Activated gamma-delta T cell treated with anti-CD3 and anti-CD28 coated beads, Interleukin-2, amount 50 U/mL, for 16 hours (primary cell): ENCODE data around the gene OGFOD2.
A peak's percentile ranks its signal among the peaks of the same experiment; 100 is the strongest.
"Not testable (repeated sequence)": the region's sequence is repeated elsewhere in the genome, so short reads cannot be mapped to it uniquely, and the experiment has no call there.

Experiments
- DNase-seq: peaks from one replicate; pipeline ENCODE4 v3.0.0-alpha.2; 2020; ENCODE audit warnings: low read depth

The OGFOD2 gene

GRCh38 chr12:122974892-122975789 lies at the start of gene OGFOD2:
Gene OGFOD2, plus strand, starts transcription at chr12:122975244. Its CDS starts 8 bp downstream, at chr12:122975252.
- peak; percentile 91 for DNase-seq

- DNase-seq = no peak
Observed at GRCh38 chr12:122927756-122928403, 47.2 kb upstream of the OGFOD2 start.

- no peak for DNase-seq
Observed at GRCh38 chr12:122928404-122929147, 46.5 kb upstream of the OGFOD2 start.

GRCh38 chr12:122929148-122929538 lies 45.9 kb upstream of the OGFOD2 start:
- no peak for DNase-seq

GRCh38 chr12:122929812-122930211 lies 45.2 kb upstream of the OGFOD2 start:
- DNase-seq = no peak

- DNase-seq = no peak
Observed at GRCh38 chr12:122932207-122932606, 42.8 kb upstream of the OGFOD2 start.

- no peak for DNase-seq
Observed at GRCh38 chr12:122934722-122935121, 40.3 kb upstream of the OGFOD2 start.

GRCh38 chr12:122935318-122935717 lies 39.7 kb upstream of the OGFOD2 start:
- DNase-seq = no peak

- no peak for DNase-seq
Observed at GRCh38 chr12:122937622-122938091, 37.4 kb upstream of the OGFOD2 start.

GRCh38 chr12:122939125-122939524 lies 35.9 kb upstream of the OGFOD2 start:
- DNase-seq = no peak

- not testable (repeated sequence) for DNase-seq
Observed at GRCh38 chr12:122941351-122941750, 33.7 kb upstream of the OGFOD2 start.

GRCh38 chr12:122942637-122943036 lies 32.4 kb upstream of the OGFOD2 start:
- no peak for DNase-seq

- no peak for DNase-seq
Observed at GRCh38 chr12:122943196-122943595, 31.8 kb upstream of the OGFOD2 start.

- no peak for DNase-seq
Observed at GRCh38 chr12:122944605-122945592, 30.1 kb upstream of the OGFOD2 start.

- peak; percentile 72 for DNase-seq
Observed at GRCh38 chr12:122946690-122947341, 28.2 kb upstream of the OGFOD2 start.

GRCh38 chr12:122947352-122947792 lies 27.7 kb upstream of the OGFOD2 start:
- no peak for DNase-seq

GRCh38 chr12:122948605-122949004 lies 26.4 kb upstream of the OGFOD2 start:
- DNase-seq = no peak

GRCh38 chr12:122949405-122949804 lies 25.6 kb upstream of the OGFOD2 start:
- DNase-seq = no peak

GRCh38 chr12:122949816-122950675 lies 25.0 kb upstream of the OGFOD2 start:
- no peak for DNase-seq

- DNase-seq = no peak
Observed at GRCh38 chr12:122951406-122951805, 23.6 kb upstream of the OGFOD2 start.
